H1 (cell line): ENCODE measurements around the gene TRIM15. TPM values are rescaled to one million over a fixed set of nuclear protein-coding genes. Genes with fewer than 3 reads are reported as not detected.

Experiments
- CTCF ChIA-PET: fragments of 300-600 bp; sonication (Branson Sonifier 250); formaldehyde crosslinking; loops from one replicate; lab custom pipeline; 2021; ENCODE audit not compliant: partially characterized antibody; lab: Charles Lee
- POLR2A ChIA-PET: fragments of 300-600 bp; sonication (Branson Sonifier 250); formaldehyde crosslinking; loops from one replicate; lab custom pipeline; 2021; ENCODE audit warnings: inconsistent platforms; ENCODE audit not compliant: partially characterized antibody; lab: Charles Lee
- DNase-seq, 2 experiments: peaks; one replicate each; pipeline versions ENCODE4 v3.0.0 to v3.0.0-alpha.2; 2010 to 2022; ENCODE audit warnings: low spot score in 2 of 2, low read depth in 1 of 2, mixed read lengths in 1 of 2
- FAIRE-seq: peaks from 2 replicates; lab custom pipeline; 2011; peaks lifted over from hg19 to GRCh38; lab: Jason Lieb, UNC
- H2AFZ ChIP-seq: 2 replicates; pipeline ENCODE4 v1.8.1; 2012; ENCODE audit warnings: low read length, inconsistent platforms
- H2AK5ac ChIP-seq: 2 replicates; pipeline ENCODE4 v1.6.1; 2013; ENCODE audit warnings: low read depth, low read length
- H2BK120ac ChIP-seq: replicated peaks from 2 replicates; pipeline ENCODE3; 2013; ENCODE audit warnings: low read depth, low read length, inconsistent platforms
- H2BK12ac ChIP-seq: 2 replicates; pipeline ENCODE4 v1.6.1; 2013; ENCODE audit warnings: low read depth, low read length
- H2BK15ac ChIP-seq: 2 replicates; pipeline ENCODE4 v1.6.1; 2013; ENCODE audit warnings: low read length
- H2BK20ac ChIP-seq: 2 replicates; pipeline ENCODE4 v1.6.1; 2013; ENCODE audit warnings: low read length
- H2BK5ac ChIP-seq: 2 replicates; pipeline ENCODE4 v1.6.1; 2013; ENCODE audit warnings: low read depth, low read length
- H3K14ac ChIP-seq: 2 replicates; pipeline ENCODE4 v1.6.1; 2013; ENCODE audit warnings: inconsistent platforms; ENCODE audit not compliant: insufficient read length
- H3K18ac ChIP-seq: 2 replicates; pipeline ENCODE4 v1.6.1; 2013; ENCODE audit warnings: low read length; ENCODE audit errors: extremely low read depth
- H3K23ac ChIP-seq: 2 replicates; pipeline ENCODE4 v1.6.1; 2013; ENCODE audit warnings: inconsistent platforms; ENCODE audit not compliant: insufficient read length
- H3K23me2 ChIP-seq: 2 replicates; pipeline ENCODE4 v1.6.1; 2013; ENCODE audit warnings: low read depth, low read length
- H3K27ac ChIP-seq: 2 replicates; pipeline ENCODE4 v1.6.1; 2011; ENCODE audit warnings: low read depth, low read length, inconsistent platforms
- H3K27me3 ChIP-seq, 4 experiments: replicated peaks in 1 of 4; 1 replicate in 1 of 4; 2 replicates in 3 of 4; pipeline versions ENCODE4 v1.6.1 to v1.8.1; 2011 to 2013; ENCODE audit warnings: low read length in 3 of 4, mild to moderate bottlenecking in 3 of 4, inconsistent platforms in 2 of 4, mixed read lengths in 2 of 4, moderate library complexity in 1 of 4; ENCODE audit not compliant: control insufficient read depth in 3 of 4, insufficient read depth in 3 of 4; ENCODE audit errors: extremely low read depth in 1 of 4
- H3K36me3 ChIP-seq, 4 experiments: 2 replicates each; pipeline versions ENCODE4 v1.6.1 to v1.8.1; 2011 to 2013; ENCODE audit warnings: mild to moderate bottlenecking in 4 of 4, low read length in 3 of 4, moderate library complexity in 2 of 4, control low read depth in 1 of 4, inconsistent platforms in 1 of 4; ENCODE audit not compliant: insufficient read depth in 4 of 4, control insufficient read depth in 2 of 4
- H3K4ac ChIP-seq: replicated peaks from 2 replicates; pipeline ENCODE3; 2013; ENCODE audit warnings: low read length, low read depth, mixed read lengths, inconsistent platforms; ENCODE audit not compliant: insufficient read length
- H3K4me1 ChIP-seq, 4 experiments: replicated peaks in 1 of 4; 1 replicate in 1 of 4; 2 replicates in 3 of 4; pipeline versions ENCODE4 v1.6.1 to v1.8.1; 2011 to 2013; ENCODE audit warnings: low read length in 3 of 4, inconsistent platforms in 2 of 4, mixed read lengths in 1 of 4; ENCODE audit not compliant: insufficient read depth in 4 of 4, control insufficient read depth in 3 of 4
- H3K4me2 ChIP-seq, 2 experiments: 2 replicates each; pipeline versions ENCODE4 v1.6.1 to v1.8.1; 2011 to 2013; ENCODE audit warnings: low read depth in 2 of 2, low read length in 2 of 2, control low read depth in 1 of 2, inconsistent platforms in 1 of 2, mild to moderate bottlenecking in 1 of 2; ENCODE audit not compliant: insufficient read depth in 1 of 2
- H3K4me3 ChIP-seq, 4 experiments: fragments of 200-600, 300-600 bp in 1 of 4; sonication (generic), shearing (Covaris generic), sonication (Bioruptor Twin) in 1 of 4; 2 replicates each; pipeline versions ENCODE4 v1.5.1 to v1.8.1; 2011 to 2016; ENCODE audit warnings: low read length in 4 of 4, low read depth in 3 of 4, control low read depth in 2 of 4, inconsistent platforms in 2 of 4, mild to moderate bottlenecking in 2 of 4, mixed read lengths in 1 of 4, moderate library complexity in 1 of 4; ENCODE audit not compliant: insufficient read depth in 2 of 4; ENCODE audit errors: extremely low read depth in 1 of 4
- H3K56ac ChIP-seq: replicated peaks from 2 replicates; pipeline ENCODE3; 2013; ENCODE audit warnings: low read depth, mild to moderate bottlenecking, mixed read lengths, low read length, inconsistent platforms; ENCODE audit not compliant: insufficient read length
- H3K79me1 ChIP-seq: 2 replicates; pipeline ENCODE4 v1.6.1; 2013; ENCODE audit warnings: low read depth, low read length, control low read depth
- H3K79me2 ChIP-seq, 2 experiments: 2 replicates each; pipeline versions ENCODE4 v1.6.1 to v1.8.1; 2012 to 2013; ENCODE audit warnings: low read length in 2 of 2, mild to moderate bottlenecking in 2 of 2, inconsistent platforms in 1 of 2; ENCODE audit not compliant: insufficient read depth in 2 of 2, control insufficient read depth in 1 of 2
- H3K9ac ChIP-seq, 4 experiments: replicated peaks in 1 of 4; 1 replicate in 1 of 4; 2 replicates in 3 of 4; pipeline versions ENCODE4 v1.6.1 to v1.8.1; 2011 to 2013; ENCODE audit warnings: low read depth in 3 of 4, low read length in 3 of 4, control low read depth in 2 of 4, mild to moderate bottlenecking in 2 of 4, moderate library complexity in 2 of 4, inconsistent platforms in 1 of 4; ENCODE audit errors: extremely low read depth in 1 of 4
- H3K9me3 ChIP-seq, 2 experiments: 2 replicates each; pipeline versions ENCODE4 v1.6.1 to v1.8.1; 2012 to 2013; ENCODE audit warnings: mild to moderate bottlenecking in 2 of 2, moderate library complexity in 2 of 2, control low read depth in 1 of 2, inconsistent platforms in 1 of 2, low read depth in 1 of 2, low read length in 1 of 2, mixed read lengths in 1 of 2; ENCODE audit not compliant: insufficient read depth in 2 of 2
- H4K20me1 ChIP-seq, 2 experiments: replicated peaks in 1 of 2; 2 replicates each; pipeline versions ENCODE3 to v1.8.1; 2011 to 2013; ENCODE audit warnings: inconsistent platforms in 2 of 2, low read length in 2 of 2, mild to moderate bottlenecking in 1 of 2; ENCODE audit not compliant: insufficient read depth in 2 of 2, control insufficient read depth in 1 of 2
- H4K5ac ChIP-seq: 2 replicates; pipeline ENCODE4 v1.6.1; 2013; ENCODE audit warnings: low read length, low read depth, mixed read lengths, inconsistent platforms; ENCODE audit not compliant: insufficient read length
- H4K8ac ChIP-seq: 2 replicates; pipeline ENCODE4 v1.8.0; 2013; ENCODE audit warnings: mild to moderate bottlenecking, moderate library complexity, low read length, inconsistent platforms; ENCODE audit not compliant: insufficient read depth; ENCODE audit errors: extremely low read depth
- H4K91ac ChIP-seq: replicated peaks from 2 replicates; pipeline ENCODE3; 2013; ENCODE audit warnings: low read length, mixed read lengths, inconsistent platforms; ENCODE audit not compliant: insufficient read length
- WGBS, 2 experiments: shearing (Covaris generic) in 1 of 2; methylation state at CpG; one replicate each; pipeline versions ENCODE4 v1.1.6 to v1.1.7; 2013 to 2015; ENCODE audit warnings: low lambda C conversion rate in 2 of 2, mixed read lengths in 2 of 2, inconsistent platforms in 1 of 2, low coverage in 1 of 2, missing lambda C conversion rate in 1 of 2; ENCODE audit not compliant: insufficient replicate concordance in 2 of 2, insufficient coverage in 1 of 2, insufficient read length in 1 of 2; ENCODE audit errors: extremely low coverage in 1 of 2, missing lambda C conversion rate in 1 of 2; 5-methylcytosine and 5-hydroxymethylcytosine counted together
- polyA plus RNA-seq, 7 experiments: library from polyadenylated mRNA; depleted of rRNA in 3 of 7; stranded (reverse) in 5 of 7; unstranded in 2 of 7; fragments of >200 nt in 5 of 7; fragments of 200-250 nt in 2 of 7; gene quantifications; 1 replicate in 5 of 7; 2 replicates in 1 of 7; 4 replicates in 1 of 7; pipeline versions ENCODE4 v1.2.1 to v1.2.3, GENCODE V29; 2011 to 2013; ENCODE audit warnings: missing spikeins in 2 of 7, mixed read lengths in 2 of 7
- total RNA-seq: library from RNA; stranded (reverse); fragmentation: NEBNext Ultra II Directional; extraction: Animal tissue kit (Norgen Biotek cat#: 25700); gene quantifications from 2 replicates; pipeline ENCODE4 v1.2.1, GENCODE V29; 2021

TRIM15 gene
- total and polyA plus RNA-seq, 2 of the 8 experiments (the other 6 are each of a cell fraction or from before 2014, with no cell fraction given) = 0.18 to 0.48 TPM

- Histone ChIP-seq H3K23ac (no peak overlapping the region), H3K4me2 (no peak overlapping the region), H3K4me1 (no peaks in the 10 kb centered on the region), H3K23me2 (peaks cover 2% of the 10 kb centered on the region; the same call in 1 of the 2 replicates), H3K36me3 (no peaks in the 10 kb centered on the region), H2BK120ac (no peak overlapping the region), H2BK20ac (no peak overlapping the region), H3K56ac (no peak overlapping the region), H2AK5ac (no peak overlapping the region), H3K27ac (no peak overlapping the region), H3K9ac (no peak overlapping the region), H3K18ac (no peak overlapping the region), H2BK15ac (no peak overlapping the region), H3K9me3 (no peaks in the 10 kb centered on the region), H4K91ac (no peak overlapping the region), H2BK12ac (no peak overlapping the region), H2AFZ (no peak overlapping the region), H3K4me3 (no peak overlapping the region), H3K79me1 (no peaks in the 10 kb centered on the region), H3K14ac (no peak overlapping the region), H3K4ac (no peak overlapping the region), H3K79me2 (no peaks in the 10 kb centered on the region), H4K5ac (no peak overlapping the region), H4K20me1 (no peaks in the 10 kb centered on the region), H4K8ac (no peak overlapping the region), H3K27me3 (peaks cover 0 to 2% (median 0%) of the 10 kb centered on the region in 4 experiments; a peak in 3 of 7 replicates), H2BK5ac (no peak overlapping the region)
- FAIRE-seq (no peak), DNase-seq (no peak)
- POLR2A ChIA-PET = no interaction called here
- 79% methylated on average over 3 of the region's 3 CpGs; no CpG with 5 or more reads in 1 of the 2 experiments for WGBS, 2 experiments
- CTCF ChIA-PET = interaction anchor here (0.6 to 6.9 kb wide), 2 partner anchors 11 to 20 kb away, joined by 3 to 50 read pairs; no protein-coding TSS in a partner anchor
Observed at GRCh38 chr6:30151580-30151979, 11.8 kb upstream of the TRIM15 start.
